Pancreas (tissue), 10 donors: Measurements from ENCODE around the gene NFATC2IP. TPM values are rescaled to one million over a fixed set of nuclear protein-coding genes. Genes with fewer than 3 reads are reported as not detected.

Experiments used
- ATAC-seq, 4 donors: fragments of 200-7000 bp; cut with Tn5 transposase; one replicate each; pipeline versions ENCODE4 v1.8.0 to v1.9.1; 2020; ENCODE audit warnings: mild to moderate bottlenecking in 4 of 4, moderate library complexity in 4 of 4
- DNase-seq, 6 donors: peaks; one replicate each; pipeline ENCODE4 v3.0.0-alpha.2; 2020
- FAIRE-seq: peaks from 2 replicates; lab custom pipeline; 2012; peaks lifted over from hg19 to GRCh38; lab: Jason Lieb, UNC
- H3K27ac ChIP-seq, 4 donors: fragments of 200-600 bp; sonication (generic); 1 replicate in 3 of 4; 2 replicates in 1 of 4; pipeline versions ENCODE4 v1.5.0 to v1.8.0; 2020
- H3K27me3 ChIP-seq, 4 donors: fragments of 200-600 bp; one replicate each; pipeline ENCODE4 v1.8.0; 2021
- H3K36me3 ChIP-seq, 3 donors: fragments of 200-600 bp; sonication (generic) in 1 of 3; one replicate each; pipeline versions ENCODE4 v1.5.0 to v1.8.0; 2020 to 2021
- H3K4me1 ChIP-seq, 3 donors: fragments of 200-600 bp; one replicate each; pipeline ENCODE4 v1.8.0; 2021
- H3K4me3 ChIP-seq, 4 donors: fragments of 200-600 bp; sonication (generic) in 2 of 4; one replicate each; pipeline versions ENCODE4 v1.5.0 to v1.8.0; 2020 to 2021
- H3K9me3 ChIP-seq, 4 donors: fragments of 200-600 bp; one replicate each; pipeline ENCODE4 v1.8.0; 2021
- CTCF ChIP-seq, 4 donors: fragments of 200-600 bp; sonication (generic) in 3 of 4; IDR thresholded peaks; one replicate each; pipeline versions ENCODE4 v1.5.0 to v1.8.0; 2021; ENCODE audit warnings: antibody characterized with exemption in 4 of 4
- WGBS, 2 donors: extraction: QIAGEN DNeasy Blood & Tissue Kit; methylation state at CpG; one replicate each; pipeline ENCODE4 v1.1.7; 2013; 5-methylcytosine and 5-hydroxymethylcytosine counted together
- intact Hi-C, 3 donors: fragments of 100-400 bp; cut with DNase I; formaldehyde crosslinking; loops; one replicate each; pipeline versions ENCODE4 v1.11.1 to v1.14.2; 2022
- polyA plus RNA-seq, 2 donors: library from polyadenylated mRNA; stranded (reverse); fragments of 200-250 nt; gene quantifications; one replicate each; pipeline ENCODE4 v1.2.3, GENCODE V29; 2013
- total RNA-seq, 6 donors: library from RNA; stranded (reverse); fragmentation: NEBNext Ultra II Directional in 4 of 6; extraction: Animal tissue kit (Norgen Biotek cat#: 25700) in 4 of 6; gene quantifications; one replicate each; pipeline versions ENCODE4 v1.2.1 to v1.2.4, GENCODE V29; 2021 to 2023
- donor health status: healthy with polysubstance abuse.
- donor health status: DM: no; HTN: no; CAD: no; lungs with moderate emphysema.
- donor health status: DM: no; HTN: no; CAD: no.
- donor health status: control.
- donor health status: control.
- donor health status: Bipolar disorder and iron deficiency.
- donor health status: DM: yes; HTN: yes; CAD: no.
- donor health status: DM: no; HTN: no; CAD: no.
- donor health status: DM: no; HTN: no; CAD: no.
- donor health status: DM: yes; HTN: yes; CAD: no.

The NFATC2IP gene
- total and polyA plus RNA-seq, 8 donors, result 9.2 to 22.0 (median 12.6) TPM

GRCh38 chr16:28987170-28987853 is 36.6 kb downstream of the NFATC2IP start:
- FAIRE-seq (no peak), ATAC-seq (no peak), DNase-seq (no peak)
- Histone ChIP-seq H3K4me3 (no peak overlapping the region), H3K4me1 (no peaks in the 10 kb centered on the region), H3K27me3 (no peaks in the 10 kb centered on the region), H3K27ac (no peak overlapping the region), H3K9me3 (no peaks in the 10 kb centered on the region), H3K36me3 (peaks cover 0 to 17% (median 0%) of the 10 kb centered on the region in 3 donors)
- WGBS, 2 donors, result 96 to 99% methylated on average over 4 of the region's 4 CpGs
- TF ChIP-seq CTCF (IDR thresholded peaks at IDR 0.05), result no peak
- intact Hi-C loops, result no loop called here

- FAIRE-seq (no peak), ATAC-seq (no peak), DNase-seq (peak in 1 of 6 donors; percentile 54)
- H3K4me1 ChIP-seq, result no peaks in the 10 kb centered on the region
- H3K36me3 ChIP-seq, result peaks cover 0 to 6% (median 0%) of the 10 kb centered on the region in 3 donors
- no peaks in the 10 kb centered on the region for H3K27me3 ChIP-seq
- WGBS, 2 donors, result 90 to 92% methylated on average over 14 of the region's 14 CpGs
- H3K4me3 ChIP-seq, result no peak overlapping the region
- no peaks in the 10 kb centered on the region for H3K9me3 ChIP-seq
- TF ChIP-seq CTCF (IDR thresholded peaks at IDR 0.05), result no peak
- intact Hi-C loops, result no loop called here
- no peak overlapping the region for H3K27ac ChIP-seq
These were observed 38.6 kb downstream of the NFATC2IP start for GRCh38 chr16:28989363-28989762.

GRCh38 chr16:28990375-28991040 is 39.8 kb downstream of the NFATC2IP start:
- no peak overlapping the region for H3K27ac ChIP-seq
- no peaks in the 10 kb centered on the region for H3K9me3 ChIP-seq
- FAIRE-seq, result no peak
- H3K4me1 ChIP-seq, result no peaks in the 10 kb centered on the region
- no peak for TF ChIP-seq CTCF (IDR thresholded peaks at IDR 0.05)
- WGBS, 2 donors, result 91 to 94% methylated on average over 11 of the region's 11 CpGs
- intact Hi-C loops, result no loop called here
- DNase-seq, result no peak
- ATAC-seq, result no peak
- peaks cover 0 to 6% (median 0%) of the 10 kb centered on the region in 3 donors for H3K36me3 ChIP-seq
- no peaks in the 10 kb centered on the region for H3K27me3 ChIP-seq
- no peak overlapping the region for H3K4me3 ChIP-seq

- FAIRE-seq (no peak), ATAC-seq (peak in 3 of 4 donors; percentile 24 to 78 (median 56)), DNase-seq (peak in 1 of 6 donors; percentile 22)
- Histone ChIP-seq H3K27me3 (no peaks in the 10 kb centered on the region), H3K36me3 (peaks cover 0 to 6% (median 0%) of the 10 kb centered on the region in 3 donors), H3K27ac (no peak overlapping the region), H3K4me1 (no peaks in the 10 kb centered on the region), H3K9me3 (no peaks in the 10 kb centered on the region), H3K4me3 (no peak overlapping the region)
- TF ChIP-seq CTCF (IDR thresholded peaks at IDR 0.05), result no peak
- intact Hi-C loops, result no loop called here
- WGBS, 2 donors, result 30 to 38% methylated on average over 8 of the region's 8 CpGs
These were observed 41.0 kb downstream of the NFATC2IP start for GRCh38 chr16:28991687-28992086.

GRCh38 chr16:28992496-28992895 is 41.8 kb downstream of the NFATC2IP start:
- DNase-seq, result no peak
- ATAC-seq, result no peak
- intact Hi-C loops, result no loop called here
- Histone ChIP-seq H3K27me3 (no peaks in the 10 kb centered on the region), H3K9me3 (no peaks in the 10 kb centered on the region), H3K27ac (no peak overlapping the region), H3K36me3 (no peaks in the 10 kb centered on the region), H3K4me1 (no peaks in the 10 kb centered on the region), H3K4me3 (no peak overlapping the region)
- no peak for FAIRE-seq
- WGBS, 2 donors, result 85 to 87% methylated on average over 10 of the region's 10 CpGs
- TF ChIP-seq CTCF (IDR thresholded peaks at IDR 0.05), result no peak
